Measurements from ENCODE around the gene SAMM50. TPM values are rescaled to one million over a fixed set of nuclear protein-coding genes. Genes with fewer than 3 reads are reported as not detected.

Gene SAMM50
- polyA plus RNA-seq, 3 donors: 17.0 to 70.0 (median 62.5) TPM

GRCh38 chr22:43946384-43946667, 8.9 kb upstream of the SAMM50 start:
- Mint-ChIP-seq H3K36me3 (no peaks in the 10 kb centered on the region), H3K9me3 (peaks cover 0 to 6% (median 5%) of the 10 kb centered on the region in 7 donors), H3K27ac (no peak overlapping the region), H3K27me3 (ENCODE audit: low read depth in 3 of 3) (peaks cover 6 to 12% (median 8%) of the 10 kb centered on the region in 3 donors), H3K4me1 (peaks cover 2% of the 10 kb centered on the region), H3K4me3 (no peak overlapping the region)
- Histone ChIP-seq H3K4me2 (replicated peaks; ENCODE audit: extremely low read depth, low read length, poor library complexity, severe bottlenecking) (no peak overlapping the region), H3K36me3 (replicated peaks in 1 of 2; ENCODE audit: control insufficient read depth in 1 of 2, insufficient read depth in 2 of 2, low read length in 2 of 2) (no peaks in the 10 kb centered on the region), H3K27ac (ENCODE audit: low read depth in 1 of 2, low read length in 2 of 2) (no peak overlapping the region), H2AFZ (ENCODE audit: insufficient read depth, low read depth, low read length, poor library complexity, severe bottlenecking) (no peak overlapping the region), H3K27me3 (ENCODE audit: control insufficient read depth in 2 of 2, insufficient read depth in 2 of 2, low read length in 2 of 2) (no peaks in the 10 kb centered on the region), H3K4me1 (ENCODE audit: control insufficient read depth in 1 of 2, insufficient read depth in 2 of 2, low read length in 2 of 2) (no peaks in the 10 kb centered on the region), H3K9me3 (replicated peaks in 1 of 2; ENCODE audit: control insufficient read depth in 1 of 2, insufficient read depth in 1 of 2, low read length in 2 of 2) (peaks cover 0 to 3% of the 10 kb centered on the region in 2 donors), H3K4me3 (replicated peaks in 1 of 3; ENCODE audit: low read depth in 2 of 3, low read length in 3 of 3) (no peak overlapping the region), H4K20me1 (ENCODE audit: insufficient read depth, low read length) (no peaks in the 10 kb centered on the region), H3K9ac (ENCODE audit: insufficient read depth, low read length, poor library complexity, severe bottlenecking) (no peak overlapping the region), H3K79me2 (ENCODE audit: insufficient read depth, low read length) (no peaks in the 10 kb centered on the region)
- WGBS (ENCODE audit: insufficient coverage): 82% methylated on average over 4 of the region's 7 CpGs
- TF ChIP-seq CTCF (IDR thresholded peaks at IDR 0.05): no peak
- DNase-seq: no peak
- intact Hi-C loops (cut with micrococcal nuclease): no loop called here

GRCh38 chr22:43948836-43949406, 6.3 kb upstream of the SAMM50 start:
- H3K9me3 Mint-ChIP-seq: no peaks in the 10 kb centered on the region
- H3K4me3 Mint-ChIP-seq: no peak overlapping the region
- no peaks in the 10 kb centered on the region for H3K36me3 Mint-ChIP-seq
- Histone ChIP-seq H3K9ac (ENCODE audit: insufficient read depth, low read length, poor library complexity, severe bottlenecking) (no peak overlapping the region), H3K36me3 (replicated peaks in 1 of 2; ENCODE audit: control insufficient read depth in 1 of 2, insufficient read depth in 2 of 2, low read length in 2 of 2) (no peaks in the 10 kb centered on the region), H3K9me3 (replicated peaks in 1 of 2; ENCODE audit: control insufficient read depth in 1 of 2, insufficient read depth in 1 of 2, low read length in 2 of 2) (no peaks in the 10 kb centered on the region), H2AFZ (ENCODE audit: insufficient read depth, low read depth, low read length, poor library complexity, severe bottlenecking) (no peak overlapping the region), H3K27me3 (ENCODE audit: control insufficient read depth in 2 of 2, insufficient read depth in 2 of 2, low read length in 2 of 2) (no peaks in the 10 kb centered on the region), H3K4me2 (replicated peaks; ENCODE audit: extremely low read depth, low read length, poor library complexity, severe bottlenecking) (no peak overlapping the region), H3K27ac (ENCODE audit: low read depth in 1 of 2, low read length in 2 of 2) (no peak overlapping the region), H3K4me3 (replicated peaks in 1 of 3; ENCODE audit: low read depth in 2 of 3, low read length in 3 of 3) (no peak overlapping the region), H3K4me1 (ENCODE audit: control insufficient read depth in 1 of 2, insufficient read depth in 2 of 2, low read length in 2 of 2) (peaks cover 0 to under 1% of the 10 kb centered on the region in 2 donors), H3K79me2 (ENCODE audit: insufficient read depth, low read length) (no peaks in the 10 kb centered on the region), H4K20me1 (ENCODE audit: insufficient read depth, low read length) (no peaks in the 10 kb centered on the region)
- H3K27ac Mint-ChIP-seq: no peak overlapping the region
- no peak for TF ChIP-seq CTCF (IDR thresholded peaks at IDR 0.05)
- intact Hi-C loops (cut with micrococcal nuclease): no loop called here
- 94% methylated on average over 5 of the region's 12 CpGs for WGBS (ENCODE audit: insufficient coverage)
- no peak for DNase-seq
- H3K4me1 Mint-ChIP-seq: peaks cover 2% of the 10 kb centered on the region
- peaks cover 6 to 10% (median 6%) of the 10 kb centered on the region in 3 donors for H3K27me3 Mint-ChIP-seq (ENCODE audit: low read depth in 3 of 3)
